Hepatic stellate cell (primary cell): Measurements from ENCODE around the gene NSD1.
"Not testable (repeated sequence)": the region's sequence is repeated elsewhere in the genome, so short reads cannot be mapped to it uniquely, and the experiment has no call there.

Source experiments
- DNase-seq: peaks from one replicate; pipeline ENCODE4 v3.0.0; 2011; ENCODE audit warnings: low spot score

The NSD1 gene

DNA sequence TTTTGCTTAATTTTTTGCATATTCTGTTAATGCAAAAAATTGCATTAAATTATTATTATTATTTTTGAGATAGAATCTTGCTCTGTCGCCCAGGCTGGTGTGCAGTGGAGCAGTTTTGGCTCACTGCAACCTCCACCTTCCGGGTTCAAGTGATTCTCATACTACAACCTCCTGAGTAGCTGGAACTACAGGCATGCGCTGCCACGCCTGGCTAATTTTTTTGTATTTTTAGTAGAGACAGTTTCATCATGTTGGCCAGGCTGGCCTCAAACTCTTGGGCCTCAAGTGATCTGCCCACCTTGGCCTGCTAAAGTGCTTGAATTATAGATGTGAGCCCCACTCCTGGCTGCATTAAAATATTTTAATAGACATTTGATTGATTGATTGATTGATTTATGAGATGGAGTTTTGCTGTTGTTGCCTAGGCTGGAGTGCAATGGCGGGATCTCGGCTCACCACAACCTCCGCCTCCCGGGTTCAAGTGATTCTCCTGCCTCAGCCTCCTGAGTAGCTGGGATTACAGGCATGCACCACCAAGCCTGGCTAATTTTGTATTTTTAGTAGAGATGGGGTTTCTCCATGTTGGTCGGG, 44.4 kb downstream of the NSD1 start:
- not testable (repeated sequence) for DNase-seq

DNA sequence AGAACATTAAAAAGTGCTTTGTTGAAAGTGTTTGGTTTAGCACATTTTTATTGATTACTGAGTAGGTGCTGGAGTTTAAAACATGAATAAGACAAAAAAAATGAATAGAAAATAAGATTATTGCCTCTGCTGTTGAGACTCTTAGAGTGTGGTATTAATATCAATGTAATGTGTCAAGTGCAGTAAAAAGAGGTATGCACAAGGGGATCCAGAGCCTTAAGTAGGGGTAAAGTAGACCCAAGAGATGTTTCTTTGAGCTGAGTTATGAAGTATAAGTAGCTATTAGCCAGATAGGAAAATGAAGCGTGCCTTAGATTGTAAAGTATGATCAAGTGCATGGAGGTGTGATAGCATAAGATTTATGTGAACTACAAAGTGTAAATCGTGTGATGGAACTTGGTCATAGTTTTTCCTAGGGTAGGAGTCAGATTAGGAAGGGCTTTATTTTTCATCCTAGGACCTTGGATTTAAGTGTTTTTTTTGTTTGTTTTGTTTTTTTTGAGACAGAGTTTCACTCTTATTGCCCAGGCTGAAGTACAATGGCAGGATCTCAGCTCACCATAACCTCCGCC, 45.2 kb downstream of the NSD1 start:
- DNase-seq: no peak

DNA sequence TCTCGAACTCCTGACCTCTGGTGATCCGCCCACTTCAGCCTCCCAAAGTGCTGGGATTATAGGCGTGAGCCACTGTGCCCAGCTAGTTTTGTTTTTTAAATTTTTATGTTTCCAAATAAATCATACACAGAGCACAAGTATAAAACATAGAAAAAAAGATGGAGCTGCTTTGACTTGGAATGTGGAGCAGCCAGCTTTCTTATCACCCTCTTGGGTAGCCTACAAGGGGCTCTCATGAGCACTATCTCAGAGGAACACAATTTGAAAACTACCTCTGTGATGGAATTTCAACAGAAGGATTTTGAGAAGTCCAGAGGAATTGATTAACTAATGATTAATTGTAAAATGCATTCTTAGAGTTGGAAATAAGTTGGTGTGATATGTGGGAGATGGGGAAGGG, 45.9 kb downstream of the NSD1 start:
- no peak for DNase-seq

DNA sequence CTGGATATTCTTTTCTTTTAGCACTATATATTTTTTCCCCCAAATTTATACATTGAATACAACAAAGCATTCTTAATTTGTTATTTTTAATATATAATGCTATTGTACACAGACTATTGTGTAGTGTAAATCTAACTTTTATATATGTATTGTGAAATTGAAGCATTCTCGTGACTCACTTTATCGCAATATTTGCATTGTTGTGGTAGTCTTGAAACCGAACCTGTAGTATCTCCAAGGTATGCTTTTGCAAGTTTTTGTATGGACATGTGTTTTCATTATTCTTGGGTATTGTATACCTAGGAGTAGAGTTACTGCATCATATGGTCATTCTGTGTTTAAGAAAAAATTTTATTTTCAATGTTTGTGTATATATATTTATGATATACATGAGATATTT, 49.6 kb downstream of the NSD1 start:
- DNase-seq: no peak

DNA sequence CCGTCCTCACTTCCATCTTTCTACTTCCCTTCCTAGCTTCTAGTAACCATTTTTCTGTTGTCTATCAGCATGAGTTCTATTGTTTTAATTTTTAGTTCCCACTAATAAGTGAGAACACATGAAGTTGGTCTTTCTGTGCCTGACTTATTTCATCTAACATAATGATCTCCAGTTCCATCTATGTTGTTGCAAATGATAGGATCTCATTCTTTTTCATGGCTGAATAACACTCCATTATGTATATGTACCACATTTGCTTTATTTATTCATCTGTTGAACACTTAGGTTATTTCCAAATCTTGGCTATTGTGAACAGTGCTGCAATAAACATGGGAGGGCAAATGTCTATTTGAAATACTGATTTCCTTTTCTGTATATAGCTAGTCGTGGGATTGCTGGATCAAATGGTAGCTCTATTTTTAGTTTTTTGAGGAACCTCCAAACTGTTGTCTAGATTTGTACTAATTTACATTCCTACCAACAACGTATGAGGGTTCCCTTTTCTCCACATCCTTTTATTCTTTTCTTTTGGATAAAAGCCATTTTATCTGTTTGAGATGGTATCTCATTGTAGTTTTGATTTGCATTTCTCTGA, 50.3 kb downstream of the NSD1 start:
- DNase-seq: no peak

DNA sequence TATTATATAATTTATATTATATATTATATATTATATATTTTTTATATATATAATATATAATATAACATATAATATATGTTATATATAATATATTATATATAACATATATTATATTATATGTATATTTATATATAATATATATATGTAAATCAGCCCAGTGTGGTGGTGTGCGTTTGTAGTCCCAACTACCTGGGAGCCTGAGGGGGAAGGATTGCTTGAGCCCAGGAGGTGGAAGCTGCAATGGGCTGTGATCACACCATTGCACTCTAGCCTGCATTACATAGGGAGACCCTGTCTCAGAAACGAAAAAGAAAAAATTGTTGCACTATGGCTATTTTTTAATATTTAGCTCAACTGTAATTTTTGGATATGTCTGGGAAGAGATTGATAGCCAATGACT, 52.4 kb downstream of the NSD1 start:
- no peak for DNase-seq

DNA sequence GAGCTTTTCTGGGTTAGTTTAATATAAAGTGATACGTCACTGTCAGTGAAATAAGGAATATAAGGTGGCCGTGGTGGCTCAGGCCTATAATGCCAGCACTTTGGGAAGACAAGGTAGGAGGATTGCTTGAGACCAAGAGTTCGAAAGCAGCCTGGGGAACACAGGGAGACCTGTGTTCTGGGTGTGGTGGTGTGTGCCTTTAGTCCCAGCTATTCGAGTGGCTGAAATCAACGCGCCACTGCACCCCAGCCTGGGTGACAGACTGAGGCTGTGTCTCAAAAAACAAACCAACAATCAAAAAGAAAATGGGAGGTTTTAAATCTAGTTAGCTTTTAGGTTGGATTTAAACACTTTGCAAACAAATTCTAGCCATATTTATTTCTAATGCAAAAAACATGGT, 53.1 kb downstream of the NSD1 start:
- DNase-seq: no peak

DNA sequence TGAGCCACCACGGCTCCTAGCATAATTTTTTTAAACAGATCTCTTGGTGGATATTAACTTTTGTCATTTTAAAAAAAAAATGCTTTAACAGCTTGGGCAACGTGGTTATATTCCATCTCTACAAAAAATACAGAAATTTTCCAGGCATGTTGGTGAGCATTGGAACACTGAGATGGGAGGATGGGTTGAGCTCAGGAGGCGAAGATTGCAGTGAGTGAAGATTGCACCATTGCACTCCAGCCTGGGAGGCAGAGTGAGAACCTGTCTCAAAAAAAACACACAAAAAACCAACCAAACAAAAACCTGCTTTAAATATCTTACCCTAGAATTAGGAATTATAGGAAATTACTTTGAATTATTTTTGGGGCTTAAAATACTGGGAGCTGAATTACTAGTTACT, 55.2 kb downstream of the NSD1 start:
- DNase-seq: no peak

DNA sequence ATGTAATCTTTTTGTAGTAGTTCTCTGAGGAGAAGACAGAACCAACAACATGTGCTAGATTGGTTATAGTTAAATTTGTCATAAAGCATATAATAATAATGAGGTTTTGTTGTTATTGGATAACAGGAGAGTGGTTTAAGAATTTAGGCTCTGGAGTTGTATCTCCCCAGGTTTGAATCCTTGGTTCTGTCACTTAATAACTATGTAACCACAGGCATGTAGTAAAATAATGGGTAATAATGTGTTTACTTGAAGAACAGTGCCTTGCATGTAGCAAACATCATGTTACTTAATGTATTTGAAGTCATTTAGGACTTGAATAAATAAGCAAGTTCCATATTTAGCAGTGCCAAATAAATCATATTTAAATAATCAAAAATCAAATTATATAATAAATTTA, 55.8 kb downstream of the NSD1 start:
- DNase-seq: peak; percentile 24

DNA sequence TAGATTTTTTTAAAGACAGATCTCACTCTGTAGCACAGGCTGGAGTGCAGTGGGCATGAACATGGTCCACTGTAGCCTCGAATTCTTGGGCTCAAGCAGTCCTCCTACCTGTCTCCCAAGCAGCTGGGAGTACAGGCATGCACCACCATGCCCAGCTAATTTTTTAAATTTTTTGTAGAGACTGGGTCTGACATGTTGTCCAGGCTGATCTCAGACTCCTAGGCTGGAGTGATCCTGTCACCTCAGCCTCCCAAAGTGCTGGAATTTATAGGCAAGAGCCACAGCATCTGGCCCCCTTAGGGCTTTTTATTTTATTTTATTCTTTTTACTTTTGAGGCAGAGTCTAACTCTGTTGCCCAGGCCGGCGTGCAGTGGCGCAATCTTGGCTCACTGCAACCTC, 56.4 kb downstream of the NSD1 start:
- DNase-seq: no peak

DNA sequence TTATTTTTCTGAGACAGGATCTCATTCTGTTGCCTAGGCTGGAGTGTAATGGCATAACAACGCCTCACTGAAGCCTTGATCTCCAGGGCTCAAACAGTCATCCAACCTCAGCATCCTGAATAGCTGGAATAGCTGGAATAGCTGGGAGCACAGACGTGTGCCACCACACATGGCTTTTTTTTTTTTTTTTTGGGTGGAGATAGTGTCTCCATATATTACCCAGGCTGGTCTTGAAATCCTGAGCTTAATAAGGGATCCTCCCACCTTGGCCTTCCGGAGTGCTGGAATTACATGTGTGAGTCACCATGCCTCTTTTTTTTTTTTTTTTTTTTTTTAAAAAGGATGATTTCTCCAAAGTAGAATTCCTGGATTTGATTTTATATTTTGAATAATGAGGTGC, 60.7 kb downstream of the NSD1 start:
- DNase-seq: peak; percentile 67

DNA sequence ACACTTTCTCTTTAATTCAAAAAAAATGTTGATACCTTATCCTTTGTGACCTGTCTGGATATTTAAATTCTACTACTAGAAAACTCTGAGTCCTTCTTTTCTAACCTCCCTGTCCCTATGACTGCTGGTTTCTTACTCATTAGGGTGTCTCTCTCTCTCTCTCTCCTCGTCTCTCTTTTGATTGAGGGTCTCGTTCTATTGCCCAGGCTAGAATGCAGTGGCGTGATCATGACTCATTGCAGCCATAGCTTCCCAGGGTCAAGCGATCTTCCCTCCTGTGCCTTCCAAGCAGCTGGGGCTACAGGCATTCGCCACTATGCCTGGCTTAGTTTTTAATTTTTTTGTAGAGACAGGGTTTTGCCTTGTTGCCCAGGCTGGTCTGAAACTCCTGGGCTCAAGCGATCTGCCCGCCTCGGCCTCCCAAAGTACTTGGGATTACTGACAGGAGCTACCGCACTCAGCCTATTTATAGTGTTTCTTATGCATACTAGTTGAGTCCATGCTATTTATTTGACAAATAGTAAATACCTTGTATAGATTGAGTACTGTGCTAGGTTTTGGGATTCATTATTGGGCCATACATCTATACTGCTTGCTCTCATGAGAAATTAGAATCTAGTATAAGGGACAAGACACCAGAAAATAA, 61.9 kb downstream of the NSD1 start:
- DNase-seq: no peak

DNA sequence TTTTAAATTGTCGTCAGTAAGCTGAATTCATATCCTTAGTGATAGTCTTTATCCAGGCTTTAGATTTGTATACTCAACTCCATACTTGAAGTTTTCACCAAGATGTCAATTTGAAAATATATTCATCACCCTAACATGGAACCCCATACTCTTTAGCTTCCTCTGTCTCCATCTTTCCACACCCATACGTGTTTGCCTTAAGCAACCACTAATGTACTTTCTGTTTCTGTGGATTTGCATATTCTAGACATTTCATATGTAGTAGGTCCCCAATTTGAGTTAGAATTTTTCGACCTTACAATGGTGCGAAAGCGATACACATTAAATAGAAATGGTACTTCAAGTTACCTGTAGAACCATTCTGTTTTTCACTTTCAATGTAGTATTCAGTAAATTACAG, 65.2 kb downstream of the NSD1 start:
- no peak for DNase-seq

DNA sequence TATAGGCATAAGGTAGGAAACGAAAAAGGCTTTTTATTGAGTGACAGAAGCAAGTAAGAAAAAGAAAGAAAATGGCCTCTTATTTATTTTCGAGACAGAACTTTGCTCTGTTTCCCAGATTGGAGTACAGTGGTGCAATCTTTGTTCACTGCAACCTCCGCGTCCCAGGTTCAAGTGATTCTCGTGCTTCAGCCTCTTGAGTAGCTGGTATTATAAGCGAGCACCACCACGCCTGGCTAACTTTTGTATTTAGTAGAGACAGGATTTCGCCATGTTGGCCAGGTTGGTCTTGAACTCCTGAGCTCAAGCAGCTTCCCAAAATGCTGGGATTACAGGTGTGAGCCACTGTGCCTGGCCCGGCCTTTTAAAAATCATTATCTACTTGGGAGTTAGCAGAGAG, 70.7 kb downstream of the NSD1 start:
- DNase-seq: no peak

DNA sequence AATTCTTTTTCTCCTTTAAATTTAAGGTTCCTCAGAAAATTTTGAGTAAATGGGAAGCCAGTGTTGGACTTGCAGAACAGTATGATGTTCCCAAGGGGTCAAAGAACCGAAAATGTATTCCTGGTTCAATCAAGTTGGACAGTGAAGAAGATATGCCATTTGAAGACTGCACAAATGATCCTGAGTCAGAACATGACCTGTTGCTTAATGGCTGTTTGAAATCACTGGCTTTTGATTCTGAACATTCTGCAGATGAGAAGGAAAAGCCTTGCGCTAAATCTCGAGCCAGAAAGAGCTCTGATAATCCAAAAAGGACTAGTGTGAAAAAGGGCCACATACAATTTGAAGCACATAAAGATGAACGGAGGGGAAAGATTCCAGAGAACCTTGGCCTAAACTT, 76.0 kb downstream of the NSD1 start:
- DNase-seq: no peak

DNA sequence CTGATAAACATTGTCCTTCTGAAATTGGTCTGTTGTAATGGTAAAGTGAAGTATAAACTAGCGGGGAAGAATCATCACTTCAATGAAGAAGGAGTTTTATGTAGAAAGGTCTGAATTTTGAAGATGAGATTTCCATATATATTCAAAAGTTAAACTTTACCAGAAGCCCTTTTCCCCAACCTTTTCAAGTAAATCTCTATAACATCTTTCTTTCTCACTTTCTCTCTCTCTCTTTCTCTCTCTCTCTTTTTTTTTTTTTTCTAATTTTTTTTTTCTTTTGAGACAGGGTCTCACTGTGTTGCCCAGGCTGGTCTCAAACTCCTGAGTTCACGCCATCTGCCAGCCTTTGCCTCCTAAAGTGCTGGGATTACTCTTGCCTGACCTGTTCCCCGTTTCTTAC, 78.7 kb downstream of the NSD1 start:
- no peak for DNase-seq

DNA sequence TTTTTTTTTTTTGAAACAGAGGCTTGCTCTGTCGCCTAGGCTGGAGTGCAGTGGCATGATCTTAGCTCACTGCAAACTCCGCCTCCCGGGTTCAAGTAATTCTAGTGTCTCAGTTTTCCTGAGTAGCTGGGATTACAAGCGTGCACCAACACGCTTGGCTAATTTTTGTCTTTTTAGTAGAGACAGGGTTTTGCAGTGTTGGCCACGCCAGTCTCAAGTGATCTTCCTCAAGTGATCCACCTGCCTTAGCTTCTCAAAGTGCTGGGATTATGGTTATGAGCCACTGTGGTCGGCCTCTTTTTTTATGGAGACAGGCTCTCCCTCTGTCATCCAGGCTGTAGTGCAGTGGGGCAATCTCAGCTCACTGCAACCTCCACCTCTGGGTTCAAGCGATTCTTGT, 87.0 kb downstream of the NSD1 start:
- DNase-seq: no peak

DNA sequence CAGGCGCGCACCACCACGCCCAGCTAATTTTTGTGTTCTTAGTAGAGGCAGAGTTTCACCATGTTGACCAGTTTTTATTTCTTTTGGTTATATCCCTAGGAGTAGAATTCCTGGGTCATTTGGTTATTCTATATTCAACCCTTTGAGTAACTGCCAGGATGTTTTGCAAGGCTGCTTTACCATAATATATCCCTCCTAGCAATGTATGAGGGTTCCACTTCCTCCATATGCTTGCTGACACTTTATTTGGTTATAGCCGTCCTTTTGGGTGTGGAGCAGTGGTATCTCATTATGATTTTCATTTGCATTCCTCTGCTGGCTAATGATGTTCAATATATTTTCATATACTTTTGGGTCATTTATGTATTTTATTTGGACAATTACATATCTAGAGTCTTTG, 88.7 kb downstream of the NSD1 start:
- DNase-seq: no peak

DNA sequence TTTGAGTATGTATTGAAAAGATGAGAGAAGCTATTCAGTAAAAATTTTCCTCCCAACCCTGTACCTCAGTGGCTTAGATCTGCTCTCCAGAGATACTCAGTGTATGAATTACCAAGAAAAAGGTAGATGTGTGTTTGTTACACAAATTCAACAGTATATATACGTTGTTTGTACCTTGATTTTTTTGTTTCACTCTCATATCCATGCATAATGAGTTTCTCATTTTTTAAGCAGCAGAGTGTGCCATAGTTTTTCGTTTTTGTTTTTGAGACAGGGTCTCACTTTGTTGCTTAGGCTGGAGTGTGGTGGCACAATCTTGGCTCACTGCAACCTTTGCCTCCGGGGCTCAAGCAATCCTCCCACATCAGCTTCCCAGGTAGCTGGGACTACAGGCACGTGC, 92.2 kb downstream of the NSD1 start:
- DNase-seq: no peak

DNA sequence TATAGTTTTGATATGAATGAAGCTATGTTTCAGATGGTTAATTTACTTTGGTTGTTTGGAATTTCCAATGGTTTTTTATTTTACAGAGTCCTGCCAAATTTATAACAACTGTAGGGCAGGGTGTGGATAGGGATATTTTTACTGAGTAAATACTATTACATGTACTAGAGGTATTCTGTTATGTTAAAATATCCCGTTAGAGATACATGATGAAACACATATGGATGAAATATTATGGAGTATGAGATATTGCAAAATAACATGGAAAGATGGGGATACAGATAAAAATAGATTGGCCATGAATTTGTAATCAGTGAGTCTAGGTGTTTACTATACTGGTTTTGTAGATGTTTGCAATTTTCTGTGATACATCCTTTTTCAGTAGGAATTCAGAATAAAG, 93.3 kb downstream of the NSD1 start:
- DNase-seq: no peak

DNA sequence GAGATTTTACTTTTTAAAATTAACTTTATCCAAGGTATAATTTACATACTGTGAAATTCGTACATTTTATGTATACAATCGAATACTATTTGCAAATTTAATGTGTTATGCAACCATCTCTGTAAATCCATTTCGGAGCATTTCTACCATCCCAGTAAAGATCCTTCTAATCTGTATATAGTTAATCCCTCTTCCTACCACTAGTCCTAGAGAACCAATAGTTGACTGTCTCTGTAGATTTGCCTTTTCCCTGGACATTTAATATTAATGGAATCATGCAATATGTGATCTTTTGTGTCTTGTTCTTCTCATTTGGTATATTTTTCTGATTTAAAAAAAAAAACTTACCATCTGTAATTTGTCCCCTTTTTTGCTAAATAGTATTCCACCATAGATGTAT, 95.2 kb downstream of the NSD1 start:
- DNase-seq: no peak

DNA sequence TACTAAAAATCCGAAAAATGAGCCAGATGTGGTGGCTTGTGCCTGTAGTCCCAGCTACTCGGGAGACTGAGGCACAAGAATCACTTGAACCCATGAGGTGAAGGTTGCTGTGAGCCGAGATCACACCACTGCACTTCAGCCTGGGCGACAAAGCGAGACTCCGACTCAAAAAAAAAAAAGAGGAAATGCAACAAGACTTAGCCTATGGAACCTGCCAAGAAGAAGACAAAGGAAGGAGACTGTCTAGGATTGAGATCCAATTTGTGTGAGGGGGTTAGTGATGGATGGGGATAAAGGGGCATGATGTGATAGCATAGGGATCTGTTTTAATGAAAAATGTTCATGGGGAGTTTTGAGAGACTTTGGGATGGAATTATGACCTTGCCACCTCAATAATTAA, 97.1 kb downstream of the NSD1 start:
- DNase-seq: no peak

DNA sequence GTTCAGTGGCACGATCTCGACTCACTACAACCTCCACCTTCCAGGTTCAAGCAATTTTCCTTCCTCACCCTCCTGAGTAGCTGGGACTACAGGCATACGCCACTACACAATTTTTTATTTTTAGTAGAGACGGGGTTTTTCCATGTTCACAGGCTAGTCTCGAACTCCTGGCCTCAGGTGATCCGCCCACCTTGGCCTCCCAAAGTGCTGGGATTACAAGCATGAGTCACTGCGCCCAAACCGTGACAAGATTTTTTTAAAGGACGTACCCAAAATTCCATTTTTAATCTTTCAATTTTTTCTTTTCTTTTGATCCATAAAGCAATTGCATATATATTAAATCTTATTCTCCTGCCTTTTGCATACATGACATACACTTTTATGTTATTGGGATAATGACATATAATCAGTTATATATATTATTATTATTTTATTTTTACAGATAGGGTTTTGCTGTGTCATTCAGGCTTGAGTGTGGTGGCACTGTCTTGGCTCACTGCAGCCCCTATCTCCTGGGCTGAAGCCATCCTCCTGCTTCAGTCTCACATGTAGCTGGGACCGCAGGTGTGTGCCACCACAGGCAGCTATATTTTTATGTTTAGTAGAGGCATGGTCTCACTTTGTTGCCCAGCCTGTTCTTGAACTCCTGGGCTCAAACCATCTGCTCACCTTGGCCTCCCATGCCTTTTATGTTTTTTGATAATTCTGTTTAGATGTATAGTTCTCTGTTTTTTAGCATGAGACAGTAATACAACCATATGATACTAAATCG, 98.1 kb downstream of the NSD1 start:
- no peak for DNase-seq
